SK-N-SH treated with all-trans-retinoic acid at 6 μM for 48 hours (cell line): ENCODE measurements around the gene ARID5A.

Experiments used
- ARNTL ChIP-seq: fragments of 450-650 bp; formaldehyde crosslinking; IDR thresholded peaks from 2 replicates; pipeline ENCODE4 v1.5.0; 2020; ENCODE audit warnings: low read depth, mild to moderate bottlenecking, moderate library complexity, borderline replicate concordance
- CSRNP3 ChIP-seq: fragments of 250-450 bp; sonication (Bioruptor Pico); IDR thresholded peaks from 2 replicates; pipeline ENCODE4 v1.5.1; 2021; ENCODE audit warnings: mild to moderate bottlenecking, moderate library complexity
- OSR1 ChIP-seq: fragments of 250-450 bp; sonication (Bioruptor Pico); IDR thresholded peaks from 2 replicates; pipeline ENCODE4 v1.8.0; 2022; ENCODE audit warnings: moderate library complexity, mild to moderate bottlenecking, inconsistent platforms
- RARB ChIP-seq: fragments of 250-450 bp; sonication (Bioruptor Pico); IDR thresholded peaks from 2 replicates; pipeline ENCODE4 v1.8.0; 2021; ENCODE audit warnings: mild to moderate bottlenecking, moderate library complexity
- TCF4 ChIP-seq: fragments of 250-450 bp; sonication (Bioruptor Pico); IDR thresholded peaks from 2 replicates; pipeline ENCODE4 v1.8.0; 2021; ENCODE audit warnings: mild to moderate bottlenecking, moderate library complexity, borderline replicate concordance
- ZFP30 ChIP-seq: fragments of 450-650 bp; formaldehyde crosslinking; IDR thresholded peaks from 2 replicates; pipeline ENCODE4 v1.5.0; 2022; ENCODE audit warnings: mild to moderate bottlenecking, moderate library complexity
- TF ChIP-seq, protein P1 (sequence below): fragments of 250-450 bp; sonication (Bioruptor Pico); IDR thresholded peaks from 2 replicates; pipeline ENCODE4 v1.8.0; 2020; ENCODE audit warnings: mild to moderate bottlenecking, moderate library complexity, borderline replicate concordance
- TF ChIP-seq, protein P2 (sequence below): fragments of 250-450 bp; sonication (Bioruptor Pico); IDR thresholded peaks from 2 replicates; pipeline ENCODE4 v1.5.1; 2020; ENCODE audit warnings: low read depth, mild to moderate bottlenecking, moderate library complexity

DNA sequence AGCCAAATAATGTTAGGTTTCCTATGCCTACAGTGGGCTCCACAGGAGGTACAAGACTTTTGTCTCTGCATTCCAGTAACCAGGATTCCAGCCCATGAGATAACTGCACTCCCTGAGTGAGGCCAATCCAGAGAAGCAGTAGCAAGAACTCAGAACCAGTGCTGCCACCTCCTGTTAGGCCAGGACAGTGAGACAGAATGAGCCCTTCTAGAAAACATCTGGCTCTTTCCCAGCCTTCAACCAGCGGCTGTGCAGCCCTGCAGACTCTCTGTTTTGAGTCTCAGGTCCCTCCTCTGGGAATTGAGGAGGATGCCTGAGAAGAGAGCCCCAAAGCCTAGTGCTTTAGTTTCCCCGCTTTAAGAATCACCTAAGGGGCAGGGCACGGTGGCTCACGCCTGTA, 44.2 kb downstream of the ARID5A start:
- TF ChIP-seq, protein P1, sequence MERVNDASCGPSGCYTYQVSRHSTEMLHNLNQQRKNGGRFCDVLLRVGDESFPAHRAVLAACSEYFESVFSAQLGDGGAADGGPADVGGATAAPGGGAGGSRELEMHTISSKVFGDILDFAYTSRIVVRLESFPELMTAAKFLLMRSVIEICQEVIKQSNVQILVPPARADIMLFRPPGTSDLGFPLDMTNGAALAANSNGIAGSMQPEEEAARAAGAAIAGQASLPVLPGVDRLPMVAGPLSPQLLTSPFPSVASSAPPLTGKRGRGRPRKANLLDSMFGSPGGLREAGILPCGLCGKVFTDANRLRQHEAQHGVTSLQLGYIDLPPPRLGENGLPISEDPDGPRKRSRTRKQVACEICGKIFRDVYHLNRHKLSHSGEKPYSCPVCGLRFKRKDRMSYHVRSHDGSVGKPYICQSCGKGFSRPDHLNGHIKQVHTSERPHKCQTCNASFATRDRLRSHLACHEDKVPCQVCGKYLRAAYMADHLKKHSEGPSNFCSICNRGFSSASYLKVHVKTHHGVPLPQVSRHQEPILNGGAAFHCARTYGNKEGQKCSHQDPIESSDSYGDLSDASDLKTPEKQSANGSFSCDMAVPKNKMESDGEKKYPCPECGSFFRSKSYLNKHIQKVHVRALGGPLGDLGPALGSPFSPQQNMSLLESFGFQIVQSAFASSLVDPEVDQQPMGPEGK: no peak
- TF ChIP-seq ARNTL (CRISPR knock-in tag) (no peak), OSR1 (CRISPR knock-in tag) (no peak), ZFP30 (CRISPR knock-in tag) (no peak), RARB (CRISPR knock-in tag) (no peak), CSRNP3 (CRISPR knock-in tag) (no peak), TCF4 (no peak)
- TF ChIP-seq, protein P2, sequence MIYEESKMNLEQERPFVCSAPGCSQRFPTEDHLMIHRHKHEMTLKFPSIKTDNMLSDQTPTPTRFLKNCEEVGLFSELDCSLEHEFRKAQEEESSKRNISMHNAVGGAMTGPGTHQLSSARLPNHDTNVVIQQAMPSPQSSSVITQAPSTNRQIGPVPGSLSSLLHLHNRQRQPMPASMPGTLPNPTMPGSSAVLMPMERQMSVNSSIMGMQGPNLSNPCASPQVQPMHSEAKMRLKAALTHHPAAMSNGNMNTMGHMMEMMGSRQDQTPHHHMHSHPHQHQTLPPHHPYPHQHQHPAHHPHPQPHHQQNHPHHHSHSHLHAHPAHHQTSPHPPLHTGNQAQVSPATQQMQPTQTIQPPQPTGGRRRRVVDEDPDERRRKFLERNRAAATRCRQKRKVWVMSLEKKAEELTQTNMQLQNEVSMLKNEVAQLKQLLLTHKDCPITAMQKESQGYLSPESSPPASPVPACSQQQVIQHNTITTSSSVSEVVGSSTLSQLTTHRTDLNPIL (CRISPR knock-in tag): no peak
